Neural progenitor cell (in vitro differentiated cells): ENCODE data around the gene LURAP1L.

Source experiments
- EZH2 ChIP-seq: fragments of 200-600 bp; sonication (generic); IDR thresholded peaks from 2 replicates; pipeline ENCODE4 v1.6.1; 2017; ENCODE audit warnings: antibody characterized with exemption, mild to moderate bottlenecking, moderate library complexity
- EZH2phosphoT487 ChIP-seq: fragments of 200-600 bp; sonication (generic); IDR thresholded peaks from 2 replicates; pipeline ENCODE4 v1.6.1; 2017; ENCODE audit warnings: antibody characterized with exemption
- TF ChIP-seq, protein P1 (sequence below): fragments of 200-600 bp; sonication (generic); IDR thresholded peaks from 2 replicates; pipeline ENCODE4 v1.5.1; 2017; ENCODE audit warnings: antibody characterized with exemption, mild to moderate bottlenecking

DNA sequence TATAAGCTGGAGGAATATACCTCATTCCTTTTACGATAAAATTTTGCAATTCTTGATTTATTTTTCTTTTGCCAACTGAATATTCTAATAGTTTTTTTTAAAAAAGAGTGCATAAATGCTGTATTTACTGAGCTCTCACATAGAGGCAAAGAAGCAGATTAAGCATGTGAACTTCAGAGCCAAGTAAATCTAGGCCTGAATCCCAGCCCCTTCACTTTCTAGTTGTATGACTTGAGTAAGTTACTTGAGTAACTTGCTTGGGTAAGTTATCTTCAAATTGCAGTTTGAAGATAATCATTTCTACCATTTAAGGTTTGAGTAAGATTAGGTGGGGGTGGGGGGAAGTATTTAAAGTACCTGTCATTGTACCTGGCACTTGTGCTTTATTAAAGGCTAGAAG, 21.8 kb downstream of the LURAP1L start:
- TF ChIP-seq EZH2phosphoT487 (no peak), EZH2 (no peak)
- TF ChIP-seq, protein P1, sequence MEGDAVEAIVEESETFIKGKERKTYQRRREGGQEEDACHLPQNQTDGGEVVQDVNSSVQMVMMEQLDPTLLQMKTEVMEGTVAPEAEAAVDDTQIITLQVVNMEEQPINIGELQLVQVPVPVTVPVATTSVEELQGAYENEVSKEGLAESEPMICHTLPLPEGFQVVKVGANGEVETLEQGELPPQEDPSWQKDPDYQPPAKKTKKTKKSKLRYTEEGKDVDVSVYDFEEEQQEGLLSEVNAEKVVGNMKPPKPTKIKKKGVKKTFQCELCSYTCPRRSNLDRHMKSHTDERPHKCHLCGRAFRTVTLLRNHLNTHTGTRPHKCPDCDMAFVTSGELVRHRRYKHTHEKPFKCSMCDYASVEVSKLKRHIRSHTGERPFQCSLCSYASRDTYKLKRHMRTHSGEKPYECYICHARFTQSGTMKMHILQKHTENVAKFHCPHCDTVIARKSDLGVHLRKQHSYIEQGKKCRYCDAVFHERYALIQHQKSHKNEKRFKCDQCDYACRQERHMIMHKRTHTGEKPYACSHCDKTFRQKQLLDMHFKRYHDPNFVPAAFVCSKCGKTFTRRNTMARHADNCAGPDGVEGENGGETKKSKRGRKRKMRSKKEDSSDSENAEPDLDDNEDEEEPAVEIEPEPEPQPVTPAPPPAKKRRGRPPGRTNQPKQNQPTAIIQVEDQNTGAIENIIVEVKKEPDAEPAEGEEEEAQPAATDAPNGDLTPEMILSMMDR: no peak
